Ramos (cell line): ENCODE data around the gene ZNF653.

Source experiments
- in situ Hi-C: fragments of 300-500 bp; cut with MboI; formaldehyde crosslinking; loops from one replicate; pipeline ENCODE4 v1.14.3; 2022; ENCODE audit warnings: low sequenced_read_pairs; ENCODE audit not compliant: unreplicated experiment

The ZNF653 gene, protein sequence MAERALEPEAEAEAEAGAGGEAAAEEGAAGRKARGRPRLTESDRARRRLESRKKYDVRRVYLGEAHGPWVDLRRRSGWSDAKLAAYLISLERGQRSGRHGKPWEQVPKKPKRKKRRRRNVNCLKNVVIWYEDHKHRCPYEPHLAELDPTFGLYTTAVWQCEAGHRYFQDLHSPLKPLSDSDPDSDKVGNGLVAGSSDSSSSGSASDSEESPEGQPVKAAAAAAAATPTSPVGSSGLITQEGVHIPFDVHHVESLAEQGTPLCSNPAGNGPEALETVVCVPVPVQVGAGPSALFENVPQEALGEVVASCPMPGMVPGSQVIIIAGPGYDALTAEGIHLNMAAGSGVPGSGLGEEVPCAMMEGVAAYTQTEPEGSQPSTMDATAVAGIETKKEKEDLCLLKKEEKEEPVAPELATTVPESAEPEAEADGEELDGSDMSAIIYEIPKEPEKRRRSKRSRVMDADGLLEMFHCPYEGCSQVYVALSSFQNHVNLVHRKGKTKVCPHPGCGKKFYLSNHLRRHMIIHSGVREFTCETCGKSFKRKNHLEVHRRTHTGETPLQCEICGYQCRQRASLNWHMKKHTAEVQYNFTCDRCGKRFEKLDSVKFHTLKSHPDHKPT

GRCh38 chr19:11505504-11506100, at the start of gene ZNF653:
TSS of gene ZNF653 (minus strand) at chr19:11505839. CDS start at chr19:11505786, 53 bp downstream.
- in situ Hi-C loops: no loop called here

GRCh38 chr19:11555246-11555645, 49.6 kb upstream of the ZNF653 start:
- in situ Hi-C loops: no loop called here

DNA sequence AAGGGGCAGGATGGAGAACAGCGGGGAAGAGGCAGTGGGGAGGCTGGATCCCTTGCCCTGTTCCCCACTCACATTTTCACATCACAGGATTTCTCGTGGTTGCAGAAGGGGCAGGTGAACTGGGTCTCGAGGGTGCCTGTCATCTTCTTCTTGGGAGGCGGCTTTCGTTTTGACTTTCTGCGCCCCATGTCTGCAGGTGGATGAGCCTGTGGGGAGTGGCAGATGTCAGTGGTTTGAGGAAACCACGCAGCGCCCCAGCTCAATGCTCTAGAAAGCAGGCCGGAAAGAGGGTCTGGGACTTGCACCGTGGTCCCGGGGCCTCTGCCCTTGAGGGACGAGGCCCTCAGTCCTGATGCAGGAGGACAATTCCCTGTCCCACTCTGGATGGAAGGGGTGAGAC, 48.5 kb upstream of the ZNF653 start:
- in situ Hi-C loops: no loop called here

DNA sequence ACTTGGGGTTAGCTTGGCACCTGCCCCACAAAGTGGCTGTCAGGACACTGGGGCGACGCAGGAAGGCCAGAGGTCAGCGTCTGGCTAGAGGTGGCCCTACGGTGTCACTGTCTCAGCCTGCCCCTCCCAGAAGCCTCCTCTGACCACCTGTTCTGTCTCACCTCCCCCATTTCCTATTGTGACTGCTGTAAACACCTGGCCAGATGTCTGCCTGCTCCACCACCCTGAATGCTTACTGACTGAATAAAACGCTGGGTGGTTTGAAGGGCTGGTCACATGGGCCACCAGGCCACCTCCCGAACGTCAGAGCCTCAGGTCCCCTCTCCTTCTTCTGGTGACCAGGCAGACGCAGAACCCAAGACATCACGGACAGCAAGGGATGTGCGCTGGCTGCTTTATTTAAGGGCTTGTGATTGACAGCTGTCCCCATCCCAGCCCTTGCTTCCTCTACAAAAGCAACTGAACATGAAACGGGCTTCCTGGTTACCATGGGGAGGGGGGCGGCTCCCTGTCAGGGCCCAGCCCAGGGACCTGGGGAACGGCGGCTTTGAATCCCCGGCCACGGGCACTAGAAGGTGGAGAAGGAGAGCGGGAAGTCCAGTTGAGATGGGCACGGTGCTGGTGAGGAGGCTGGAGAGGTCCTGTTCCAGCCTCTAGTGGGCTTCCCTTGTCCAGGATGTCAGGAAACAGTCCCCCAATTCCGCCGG, 47.2 kb upstream of the ZNF653 start:
- in situ Hi-C loops: no loop called here

- in situ Hi-C loops: no loop called here
These were observed 46.1 kb upstream of the ZNF653 start for GRCh38 chr19:11551603-11552235.

DNA sequence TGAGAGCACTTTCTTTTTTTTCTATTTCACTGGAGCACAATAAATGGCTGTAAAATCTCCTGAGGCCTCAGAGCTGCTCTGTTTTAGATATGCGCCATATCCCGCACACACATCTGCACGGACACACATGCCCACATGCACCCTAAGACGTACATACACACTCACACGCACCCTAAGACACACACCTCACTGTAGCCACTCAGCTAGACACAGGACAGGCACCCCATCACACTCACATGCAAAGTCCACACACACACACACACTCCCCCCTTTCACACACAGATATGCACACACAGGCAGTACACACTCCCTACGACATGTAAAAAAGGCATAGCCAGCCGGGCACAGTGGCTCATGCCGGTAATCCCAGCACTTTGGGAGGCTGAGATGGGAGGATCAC, 44.6 kb upstream of the ZNF653 start:
- in situ Hi-C loops: no loop called here

DNA sequence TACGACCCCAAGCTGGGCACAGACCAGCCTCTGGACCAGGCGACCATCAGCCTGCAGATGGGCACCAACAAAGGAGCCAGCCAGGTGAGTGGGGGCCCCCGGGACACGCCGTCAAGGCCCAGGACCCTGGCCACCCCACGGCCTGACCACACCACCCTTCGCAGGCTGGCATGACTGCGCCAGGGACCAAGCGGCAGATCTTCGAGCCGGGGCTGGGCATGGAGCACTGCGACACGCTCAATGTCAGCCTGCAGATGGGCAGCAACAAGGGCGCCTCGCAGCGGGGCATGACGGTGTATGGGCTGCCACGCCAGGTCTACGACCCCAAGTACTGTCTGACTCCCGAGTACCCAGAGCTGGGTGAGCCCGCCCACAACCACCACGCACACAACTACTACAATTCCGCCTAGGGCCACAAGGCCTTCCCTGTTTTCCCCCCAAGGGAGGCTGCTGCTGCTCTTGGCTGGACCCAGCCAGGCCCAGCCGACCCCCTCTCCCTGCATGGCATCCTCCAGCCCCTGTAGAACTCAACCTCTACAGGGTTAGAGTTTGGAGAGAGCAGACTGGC, 43.8 kb upstream of the ZNF653 start:
- in situ Hi-C loops: no loop called here

DNA sequence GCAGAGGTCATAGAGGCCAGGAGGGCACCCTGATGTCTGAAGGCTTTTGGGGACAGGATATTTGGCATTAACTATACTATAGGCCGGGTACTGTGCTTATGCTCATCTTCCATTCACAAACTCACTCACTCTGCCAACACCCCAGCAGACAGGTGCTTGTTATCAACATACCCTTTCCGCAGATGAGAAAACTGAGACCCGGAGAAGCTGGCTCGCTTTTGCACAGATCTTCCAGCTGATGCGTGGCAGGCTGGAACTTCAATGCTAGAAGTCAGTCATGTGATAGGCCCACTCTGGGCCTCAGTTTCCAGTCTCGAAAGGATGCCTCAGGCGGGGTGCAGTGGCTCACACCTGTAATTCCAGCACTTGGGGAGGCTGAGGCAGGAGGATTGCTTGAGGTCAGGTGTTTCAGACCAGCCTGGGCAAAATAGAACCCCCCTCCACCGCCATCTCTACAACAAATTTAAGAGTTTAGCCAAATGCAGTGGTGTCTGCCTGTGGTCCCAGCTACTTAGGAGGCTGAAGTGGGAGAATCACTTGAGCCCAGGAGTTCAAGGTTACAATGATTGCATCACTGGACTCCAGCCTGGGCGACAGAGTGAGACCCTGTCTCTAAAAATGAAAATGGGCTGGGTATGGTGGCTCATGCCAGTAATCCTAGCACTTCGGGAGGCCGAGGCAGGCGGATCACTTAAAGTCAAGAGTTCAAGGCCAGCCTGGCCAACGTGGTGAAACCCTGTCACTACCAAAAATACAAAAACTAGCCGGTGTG, 42.5 kb upstream of the ZNF653 start:
- in situ Hi-C loops: no loop called here

GRCh38 chr19:11541238-11541637, 35.6 kb upstream of the ZNF653 start:
- in situ Hi-C loops: no loop called here

- in situ Hi-C loops: no loop called here
These were observed 35.0 kb upstream of the ZNF653 start for GRCh38 chr19:11540645-11541044.

DNA sequence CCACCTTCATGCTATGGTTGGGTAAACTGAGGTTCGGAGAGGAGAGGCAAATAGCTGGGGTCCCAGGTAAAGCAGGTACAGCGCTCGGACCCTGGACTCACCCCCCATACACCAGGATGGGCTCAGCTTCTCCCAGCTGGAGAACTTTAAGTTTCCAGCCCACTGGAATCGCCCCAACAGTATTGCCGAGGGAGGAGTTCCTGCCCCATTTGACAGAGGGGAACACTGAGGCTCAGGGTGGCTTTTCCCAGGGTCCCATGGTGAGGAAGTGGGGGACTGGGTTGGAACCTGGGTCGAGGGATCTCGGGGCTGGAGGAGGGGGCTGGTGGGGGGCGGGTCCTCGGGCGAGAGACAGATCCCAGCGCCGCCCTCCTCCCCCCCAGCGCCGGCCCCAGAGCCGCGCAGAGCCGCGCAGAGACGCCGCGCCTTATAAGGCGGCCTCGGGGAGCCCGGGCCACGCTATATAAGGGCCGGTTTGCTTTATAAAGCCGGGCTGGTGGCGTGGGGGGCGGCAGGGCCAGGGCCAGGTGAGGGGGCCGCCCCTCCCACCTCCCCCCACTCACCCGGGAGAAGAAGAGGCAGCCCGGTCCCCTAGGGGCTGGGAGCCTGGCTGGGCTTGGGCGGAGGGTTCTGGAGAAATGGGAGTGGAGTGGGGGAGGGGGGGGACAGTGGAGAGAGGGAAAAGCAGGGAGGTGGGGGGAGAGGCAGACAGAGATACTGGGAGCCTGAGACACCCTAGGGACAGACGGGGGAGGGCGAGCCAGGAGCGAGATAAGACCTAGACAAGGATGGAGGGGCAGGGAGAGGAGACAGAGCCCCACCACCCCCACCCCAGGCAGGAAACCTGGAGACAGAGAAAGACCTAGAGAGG, 34.1 kb upstream of the ZNF653 start:
- in situ Hi-C loops: no loop called here

- in situ Hi-C loops: no loop called here
These were observed 32.8 kb upstream of the ZNF653 start, which contains the start of gene CNN1 for GRCh38 chr19:11538232-11539036. TSS of gene CNN1 (plus strand) at chr19:11538851. CDS start at chr19:11538928, 77 bp downstream.

DNA sequence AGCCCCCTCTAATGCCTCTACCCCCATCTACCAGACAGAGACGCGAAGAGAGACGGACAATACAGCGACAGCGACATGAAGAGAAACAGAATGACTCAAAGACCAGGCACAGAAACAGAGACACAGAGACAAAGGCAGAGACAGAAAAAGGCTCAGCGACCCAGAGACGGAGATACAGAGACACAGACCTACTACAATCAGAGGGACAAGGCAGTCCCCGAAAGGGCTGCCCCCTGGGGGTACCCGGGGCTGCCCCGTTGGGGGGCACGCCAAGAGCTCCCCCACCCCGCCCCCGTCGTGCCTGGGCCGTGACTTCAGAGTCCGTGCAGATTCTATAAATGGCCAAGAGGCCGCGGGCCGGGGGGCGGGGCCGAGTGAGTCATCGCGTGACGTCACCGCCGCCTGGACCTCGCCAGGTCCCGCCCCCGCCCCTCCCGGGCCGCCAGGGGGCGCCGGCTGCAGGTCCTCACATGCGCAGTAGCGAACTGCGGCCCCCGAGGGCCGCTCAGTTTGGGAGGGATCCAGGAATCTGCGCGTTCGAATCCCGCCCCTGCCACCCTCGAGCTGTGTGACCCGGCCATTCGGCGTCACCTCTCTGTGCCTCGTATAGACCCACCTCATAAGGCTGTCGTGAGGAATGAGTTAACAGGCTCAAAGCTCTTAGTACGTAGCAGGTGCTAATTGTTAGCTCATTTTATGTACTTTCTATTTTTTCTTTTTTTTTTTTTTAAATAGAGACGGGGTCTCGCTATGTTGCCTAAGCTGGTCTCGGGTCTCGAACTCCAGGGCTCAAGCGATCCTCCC, 30.4 kb upstream of the ZNF653 start:
- in situ Hi-C loops: no loop called here

DNA sequence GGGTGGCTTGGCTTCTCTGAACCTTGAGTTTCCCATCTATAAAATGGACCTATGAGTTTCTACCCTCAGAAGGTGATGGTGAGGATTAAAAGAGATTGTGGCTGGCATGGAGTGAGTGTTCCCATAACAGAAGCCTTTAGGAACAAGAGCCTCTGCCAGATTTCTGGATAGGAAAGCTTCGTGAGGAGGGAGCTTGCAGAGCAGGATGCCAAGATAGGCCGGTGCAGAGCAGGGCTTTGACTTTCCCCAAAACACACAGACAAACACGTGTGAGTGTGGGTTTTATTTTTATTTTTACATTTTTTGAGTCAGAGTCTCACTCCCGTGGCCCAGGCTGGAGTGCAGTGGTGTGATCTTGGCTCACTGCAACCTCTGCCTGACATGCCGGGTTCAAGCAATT, 29.3 kb upstream of the ZNF653 start:
- in situ Hi-C loops: no loop called here

DNA sequence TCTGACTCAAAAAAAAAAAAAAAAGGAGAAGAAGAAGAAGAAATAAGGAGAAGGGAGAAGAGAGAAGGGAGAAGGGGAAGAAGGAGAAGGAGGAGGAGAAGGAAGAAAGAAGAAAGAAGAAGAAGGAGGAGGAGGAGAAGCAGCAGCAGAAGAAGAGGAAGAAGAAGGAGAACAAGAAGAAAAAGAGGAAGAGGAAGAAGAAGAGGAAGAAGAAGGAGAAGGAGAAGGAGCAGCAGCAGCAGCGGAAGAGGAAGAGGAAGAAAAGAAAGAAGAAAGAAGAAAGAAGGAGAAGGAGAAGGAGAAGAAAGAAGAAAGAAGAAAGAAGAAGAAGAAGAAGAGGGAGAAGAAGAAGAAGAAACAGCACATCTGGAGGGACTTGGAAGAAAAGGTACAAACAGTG, 28.9 kb upstream of the ZNF653 start:
- in situ Hi-C loops: no loop called here

DNA sequence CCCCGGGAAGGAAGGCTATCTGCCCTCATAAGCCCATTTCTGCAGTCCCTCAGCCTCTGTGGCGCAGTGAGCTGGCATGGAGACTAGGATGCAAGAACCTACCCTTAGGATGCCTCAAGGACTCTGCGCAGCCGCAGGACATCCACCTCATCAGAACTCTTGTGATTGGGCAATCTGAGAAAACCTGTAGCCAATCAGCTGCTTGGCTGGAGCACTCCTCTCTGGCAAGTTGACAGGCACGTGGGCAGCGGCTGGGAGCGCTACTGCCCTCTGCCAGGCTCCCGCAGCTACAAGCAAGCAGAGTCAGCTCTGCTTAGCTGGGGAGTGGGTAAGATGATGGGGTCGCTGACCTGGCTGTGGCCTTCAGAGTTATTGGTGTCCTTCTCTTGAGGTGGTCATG, 24.8 kb upstream of the ZNF653 start:
- in situ Hi-C loops: no loop called here
